Activated CD4-positive, alpha-beta memory T cell treated with anti-CD3 and anti-CD28 coated beads, Interleukin-2, amount 10 ng/mL, durations not matched to agents 7 days and 5 days (primary cell): ENCODE data around the gene PPP2R2B. TPM values are rescaled to one million over a fixed set of nuclear protein-coding genes. Genes with fewer than 3 reads are reported as not detected.

ENCODE experiments used
- CTCF ChIA-PET: fragments of 350-600 bp; sonication (Branson Sonifier 250); formaldehyde crosslinking; loops from one replicate; lab custom pipeline; 2021; ENCODE audit warnings: antibody characterized with exemption, inconsistent platforms; lab: Charles Lee
- POLR2A ChIA-PET: fragments of 350-600 bp; sonication (Branson Sonifier 250); formaldehyde crosslinking; loops from one replicate; lab custom pipeline; 2021; ENCODE audit warnings: antibody characterized with exemption; lab: Charles Lee
- DNase-seq: peaks from one replicate; pipeline ENCODE4 v3.0.0-alpha.2; 2020
- H3K27ac Mint-ChIP-seq: one replicate; pipeline ENCODE4 v1.8.0; 2021; ENCODE audit warnings: mild to moderate bottlenecking, mixed read lengths
- H3K27me3 Mint-ChIP-seq: one replicate; pipeline ENCODE4 v1.8.0; 2021; ENCODE audit warnings: mixed read lengths
- H3K36me3 Mint-ChIP-seq: one replicate; pipeline ENCODE4 v1.8.0; 2021; ENCODE audit warnings: low read depth, mixed read lengths
- H3K4me1 Mint-ChIP-seq: one replicate; pipeline ENCODE4 v1.8.0; 2021; ENCODE audit warnings: mixed read lengths
- H3K4me3 Mint-ChIP-seq: one replicate; pipeline ENCODE4 v1.8.0; 2021; ENCODE audit warnings: mild to moderate bottlenecking, mixed read lengths
- H3K9me3 Mint-ChIP-seq: one replicate; pipeline ENCODE4 v1.8.0; 2021; ENCODE audit warnings: mixed read lengths
- total RNA-seq, 2 experiments: library from RNA; stranded (reverse); gene quantifications; one replicate each; pipeline ENCODE4 v1.2.3, GENCODE V29; 2021

The PPP2R2B gene
- total RNA-seq, 2 experiments from 2014 or later, result 2.7 to 3.1 TPM

DNA sequence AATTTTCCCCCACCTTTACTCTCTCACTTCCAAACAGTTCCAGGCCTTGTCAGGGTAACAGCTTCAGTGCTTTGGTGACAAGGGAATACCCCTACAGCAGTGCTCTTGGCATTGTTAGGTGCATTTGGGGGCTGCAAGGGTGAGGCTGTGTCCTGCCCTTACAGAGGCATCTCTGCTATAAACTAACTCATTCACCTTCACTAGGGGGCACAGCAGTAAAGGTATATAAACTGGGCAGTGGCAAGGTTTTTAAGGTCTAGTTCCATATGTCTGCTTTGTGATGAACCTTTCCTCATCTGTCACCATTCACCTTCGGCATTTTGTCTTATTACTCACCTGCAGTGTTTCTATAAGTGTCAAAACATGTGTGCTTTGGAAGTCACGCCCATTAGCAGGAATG lies 283.5 kb downstream of the PPP2R2B start:
- POLR2A ChIA-PET, result no interaction called here
- CTCF ChIA-PET, result interaction anchor here (0.6 kb wide), 1 partner anchor 574 kb away, joined by 3 read pairs; no protein-coding TSS in a partner anchor

DNA sequence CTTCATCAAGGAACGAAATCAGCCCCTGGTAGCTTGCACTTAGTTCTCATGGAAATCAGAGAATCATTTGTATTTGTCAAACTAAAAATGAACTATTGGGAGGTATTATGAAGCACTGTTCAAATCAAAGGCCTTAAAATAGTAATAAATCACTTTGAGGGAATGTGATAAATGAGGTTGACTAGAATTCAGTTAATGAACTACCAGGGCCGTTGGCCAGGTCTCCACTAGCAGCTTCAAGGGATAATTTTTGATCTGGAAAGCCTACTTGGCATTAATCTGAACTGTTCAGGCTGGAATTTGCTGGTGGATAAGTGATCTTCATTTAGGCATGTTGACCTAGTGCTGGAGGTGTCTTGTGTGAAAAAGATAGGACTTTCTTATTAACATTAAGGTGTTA lies 286.2 kb downstream of the PPP2R2B start:
- ChIA-PET POLR2A (no interaction called here), CTCF (no interaction called here)
- peaks cover 11% of the 10 kb centered on the region for H3K4me1 Mint-ChIP-seq
- H3K36me3 Mint-ChIP-seq, result no peaks in the 10 kb centered on the region
- no peak overlapping the region for H3K4me3 Mint-ChIP-seq
- DNase-seq, result no peak
- H3K9me3 Mint-ChIP-seq, result no peaks in the 10 kb centered on the region
- no peaks in the 10 kb centered on the region for H3K27me3 Mint-ChIP-seq
- no peak overlapping the region for H3K27ac Mint-ChIP-seq

More for the DNA sequence above, 283.5 kb downstream of the PPP2R2B start:
- H3K27ac Mint-ChIP-seq, result no peak overlapping the region
- H3K27me3 Mint-ChIP-seq, result no peaks in the 10 kb centered on the region
- no peaks in the 10 kb centered on the region for H3K9me3 Mint-ChIP-seq
- DNase-seq, result no peak
- H3K4me3 Mint-ChIP-seq, result no peak overlapping the region
- no peaks in the 10 kb centered on the region for H3K36me3 Mint-ChIP-seq
- H3K4me1 Mint-ChIP-seq, result no peaks in the 10 kb centered on the region

DNA sequence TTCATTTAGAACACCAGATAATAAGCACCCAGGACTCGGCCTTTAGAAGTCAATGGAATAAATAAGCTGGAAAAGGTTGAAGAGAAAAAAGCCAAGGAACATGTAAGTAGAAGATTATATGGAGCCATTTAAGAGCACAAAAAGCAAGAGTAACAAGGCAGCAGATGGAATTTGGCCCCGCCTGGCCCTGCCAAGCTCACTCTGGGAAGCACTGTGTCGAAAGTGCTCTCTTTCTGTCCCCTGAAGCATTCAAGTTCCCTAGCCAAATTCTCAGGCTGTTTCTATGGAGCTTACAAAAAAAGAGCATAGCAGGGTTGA lies 289.6 kb downstream of the PPP2R2B start:
- Mint-ChIP-seq H3K9me3 (no peaks in the 10 kb centered on the region), H3K36me3 (no peaks in the 10 kb centered on the region), H3K27me3 (no peaks in the 10 kb centered on the region), H3K4me1 (peaks cover 11% of the 10 kb centered on the region), H3K27ac (no peak overlapping the region), H3K4me3 (no peak overlapping the region)
- CTCF ChIA-PET, result interaction anchor here (1.1 kb wide), 1 partner anchor 73 kb away, joined by 3 read pairs; no protein-coding TSS in a partner anchor
- DNase-seq, result no peak
- POLR2A ChIA-PET, result no interaction called here

DNA sequence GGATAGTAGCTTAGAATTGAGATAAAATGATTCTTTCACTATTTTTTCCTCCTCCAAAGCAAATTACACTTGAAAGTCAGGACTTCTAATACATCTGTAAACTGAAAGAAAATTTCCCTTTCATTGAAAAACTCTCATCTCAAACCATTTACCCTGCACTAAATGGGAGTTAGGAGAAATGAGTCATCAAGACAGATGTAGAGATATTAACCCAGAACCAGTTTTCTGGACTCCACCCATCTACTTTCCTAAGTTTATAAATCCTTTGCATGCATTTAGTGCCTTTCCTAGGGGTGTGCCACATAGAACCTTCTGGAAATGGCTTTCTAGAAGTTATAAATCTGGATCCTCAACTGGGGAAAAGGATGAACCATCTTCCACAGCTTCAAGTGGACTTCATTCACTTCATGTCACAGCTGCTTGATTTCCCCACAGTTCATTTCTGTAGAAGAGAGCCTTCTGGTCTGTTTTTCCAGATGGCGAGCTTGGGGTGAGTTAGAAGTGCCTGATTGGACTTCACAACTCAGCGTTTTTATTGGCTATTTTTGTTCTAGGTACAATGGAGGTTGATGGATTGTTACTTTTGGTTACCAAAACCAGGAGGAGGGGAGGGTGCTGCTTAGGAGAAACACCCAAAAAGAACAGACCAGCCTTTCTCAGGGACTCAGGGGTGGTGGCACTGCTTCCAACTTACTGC lies 290.1 kb downstream of the PPP2R2B start:
- H3K9me3 Mint-ChIP-seq, result no peaks in the 10 kb centered on the region
- POLR2A ChIA-PET, result no interaction called here

DNA sequence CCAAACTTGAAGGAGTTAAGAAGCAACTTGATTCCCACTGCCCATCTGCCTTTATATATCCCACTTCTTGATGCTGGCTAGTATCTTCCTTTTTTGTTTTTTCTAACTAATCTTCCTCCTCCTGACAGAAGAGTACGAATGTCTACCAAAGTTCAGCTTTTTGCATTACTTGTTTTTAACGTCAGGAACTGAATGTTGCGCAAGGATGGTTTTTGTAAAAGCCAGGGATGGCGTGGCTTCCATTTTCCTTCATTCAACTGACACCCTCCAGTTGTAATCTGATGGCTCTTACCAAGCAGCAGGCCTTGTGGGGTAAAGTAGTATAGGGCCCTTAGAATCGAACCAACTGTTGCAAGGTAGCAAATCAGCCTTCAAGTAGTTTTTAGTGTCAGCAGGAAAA lies 291.8 kb downstream of the PPP2R2B start:
- Mint-ChIP-seq H3K9me3 (no peaks in the 10 kb centered on the region), H3K4me1 (peaks cover 11% of the 10 kb centered on the region)
- CTCF ChIA-PET, result no interaction called here

More for the DNA sequence above, 290.1 kb downstream of the PPP2R2B start:
- Mint-ChIP-seq H3K36me3 (no peaks in the 10 kb centered on the region), H3K27ac (no peak overlapping the region), H3K4me1 (peaks cover 11% of the 10 kb centered on the region), H3K4me3 (no peak overlapping the region), H3K27me3 (no peaks in the 10 kb centered on the region)
- DNase-seq, result no peak
- CTCF ChIA-PET, result interaction anchor here (1.1 kb wide), 1 partner anchor 73 kb away, joined by 3 read pairs; no protein-coding TSS in a partner anchor

DNA sequence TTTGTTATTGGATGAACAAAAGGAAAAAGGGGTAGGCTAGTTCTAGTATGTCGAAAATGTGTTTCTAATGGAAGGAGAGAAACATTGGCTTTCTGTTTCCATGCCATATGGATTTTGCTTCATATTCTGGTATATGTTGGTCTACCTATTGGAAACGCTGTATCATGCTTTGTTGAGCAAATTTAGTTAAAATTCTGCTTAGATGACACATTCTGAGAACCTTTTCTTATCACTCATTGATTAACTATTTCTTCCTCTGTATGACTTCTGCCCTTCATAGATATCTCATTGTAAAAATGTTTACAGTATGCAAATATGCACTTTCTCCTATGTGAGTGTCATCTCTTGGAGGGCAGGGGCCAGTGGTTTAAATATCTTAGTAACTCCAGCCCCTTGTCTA lies 293.8 kb downstream of the PPP2R2B start:
- DNase-seq, result no peak
- H3K36me3 Mint-ChIP-seq, result no peaks in the 10 kb centered on the region
- POLR2A ChIA-PET, result no interaction called here
- no peak overlapping the region for H3K4me3 Mint-ChIP-seq
- H3K27me3 Mint-ChIP-seq, result peaks cover 3% of the 10 kb centered on the region
- H3K27ac Mint-ChIP-seq, result no peak overlapping the region
- peaks cover 11% of the 10 kb centered on the region for H3K4me1 Mint-ChIP-seq
- CTCF ChIA-PET, result no interaction called here
- H3K9me3 Mint-ChIP-seq, result no peaks in the 10 kb centered on the region

More for the DNA sequence above, 291.8 kb downstream of the PPP2R2B start:
- H3K4me3 Mint-ChIP-seq, result no peak overlapping the region
- no peak for DNase-seq
- POLR2A ChIA-PET, result no interaction called here
- no peaks in the 10 kb centered on the region for H3K36me3 Mint-ChIP-seq
- no peaks in the 10 kb centered on the region for H3K27me3 Mint-ChIP-seq
- H3K27ac Mint-ChIP-seq, result no peak overlapping the region

DNA sequence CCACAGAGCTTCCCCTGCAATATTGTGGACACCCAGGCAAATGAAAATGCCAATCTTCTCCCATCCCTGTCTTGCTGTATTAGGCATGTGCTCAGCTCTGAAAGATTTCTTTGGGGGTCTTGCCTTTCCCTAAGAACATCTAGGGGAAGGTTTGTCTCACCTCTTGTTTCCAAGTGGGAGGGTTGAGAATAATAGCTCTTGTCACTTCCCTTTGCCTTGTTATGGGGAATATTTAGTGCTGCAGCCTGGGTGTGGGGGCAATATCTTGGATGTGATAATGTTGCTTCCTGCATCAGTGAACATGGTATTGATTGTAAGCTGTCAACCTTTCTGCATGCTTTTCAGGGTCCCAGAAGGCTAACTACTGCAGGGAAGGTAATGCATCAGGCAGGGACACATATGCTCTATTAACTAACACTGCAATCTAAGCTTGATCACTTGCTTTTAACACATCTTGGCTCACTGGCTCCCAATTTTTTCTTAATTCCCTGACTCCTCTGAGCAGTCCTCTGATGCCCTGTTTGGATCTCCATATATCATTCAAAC lies 296.4 kb downstream of the PPP2R2B start:
- ChIA-PET POLR2A (no interaction called here), CTCF (no interaction called here)
- peaks cover 5% of the 10 kb centered on the region for H3K27me3 Mint-ChIP-seq
- no peaks in the 10 kb centered on the region for H3K9me3 Mint-ChIP-seq
- no peak overlapping the region for H3K27ac Mint-ChIP-seq
- DNase-seq, result no peak
- no peak overlapping the region for H3K4me3 Mint-ChIP-seq
- H3K36me3 Mint-ChIP-seq, result no peaks in the 10 kb centered on the region
- no peaks in the 10 kb centered on the region for H3K4me1 Mint-ChIP-seq

DNA sequence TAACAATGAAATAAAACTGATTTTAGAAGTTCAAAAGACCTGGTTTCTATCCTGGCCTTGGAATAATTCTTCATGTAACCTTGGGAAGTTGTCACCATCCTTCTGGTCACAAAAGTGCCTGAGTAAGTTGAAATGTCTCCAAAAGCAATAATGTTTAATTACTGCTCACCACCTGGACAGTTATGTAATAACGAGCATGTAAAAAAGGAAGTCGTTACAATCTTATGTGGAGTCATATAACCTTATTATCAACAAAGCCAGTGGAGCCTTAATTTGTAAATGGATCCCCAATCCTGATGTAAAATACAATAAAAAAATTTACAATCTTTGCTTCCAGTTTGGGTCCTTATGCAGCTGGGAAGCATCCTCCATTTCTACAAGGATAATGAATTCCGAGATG lies 298.3 kb downstream of the PPP2R2B start:
- Mint-ChIP-seq H3K36me3 (no peaks in the 10 kb centered on the region), H3K27ac (no peak overlapping the region), H3K27me3 (peaks cover 5% of the 10 kb centered on the region), H3K4me3 (no peak overlapping the region), H3K4me1 (no peaks in the 10 kb centered on the region), H3K9me3 (no peaks in the 10 kb centered on the region)
- DNase-seq, result no peak
- ChIA-PET CTCF (no interaction called here), POLR2A (no interaction called here)

DNA sequence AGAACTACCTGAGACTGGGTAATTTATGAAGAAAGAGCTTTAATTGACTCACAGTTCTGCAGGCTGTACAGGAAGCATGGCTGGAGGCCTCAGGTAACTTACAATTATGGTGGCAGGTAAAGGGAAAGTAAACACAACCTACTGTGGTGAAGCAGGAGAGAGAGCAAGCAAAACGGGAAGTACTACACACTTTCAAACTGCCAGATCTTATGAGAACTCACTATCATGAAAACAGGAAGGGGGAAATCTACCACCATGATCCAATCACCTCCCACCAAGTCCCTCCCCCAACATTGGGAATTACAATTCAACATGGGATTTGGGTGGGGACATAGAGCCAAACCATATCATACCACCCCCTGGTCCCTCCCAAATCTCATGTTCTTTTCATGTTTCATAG lies 303.8 kb downstream of the PPP2R2B start:
- ChIA-PET CTCF (no interaction called here), POLR2A (no interaction called here)
- H3K4me1 Mint-ChIP-seq, result no peaks in the 10 kb centered on the region
- peaks cover 4% of the 10 kb centered on the region for H3K9me3 Mint-ChIP-seq
- no peak overlapping the region for H3K4me3 Mint-ChIP-seq
- H3K36me3 Mint-ChIP-seq, result no peaks in the 10 kb centered on the region
- peaks cover 6% of the 10 kb centered on the region for H3K27me3 Mint-ChIP-seq
- no peak overlapping the region for H3K27ac Mint-ChIP-seq
- DNase-seq, result no peak

DNA sequence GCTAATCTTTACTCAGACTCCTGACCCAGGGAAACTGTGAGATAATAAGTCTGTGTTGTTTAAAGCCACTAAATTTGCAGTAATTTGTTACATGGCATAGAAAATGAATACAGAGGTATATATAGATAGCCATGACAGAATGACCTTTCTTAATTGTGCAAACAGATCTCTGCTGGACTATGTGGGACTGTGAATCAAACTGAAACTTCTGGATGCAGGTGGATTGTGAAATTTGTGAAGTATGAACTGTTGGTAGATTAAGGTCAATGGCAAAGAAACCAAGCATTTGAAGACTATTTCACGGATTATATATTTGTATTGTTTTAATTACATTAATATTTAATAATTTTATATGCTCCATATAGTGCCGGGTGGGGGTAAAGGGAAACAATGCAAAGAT lies 310.4 kb downstream of the PPP2R2B start:
- no peaks in the 10 kb centered on the region for H3K9me3 Mint-ChIP-seq
- ChIA-PET CTCF (interaction anchor here (3.0 kb wide), 1 partner anchor 26 kb away, joined by 7 read pairs; no protein-coding TSS in a partner anchor), POLR2A (no interaction called here)
- H3K27me3 Mint-ChIP-seq, result peaks cover 4% of the 10 kb centered on the region
- DNase-seq, result no peak
- no peaks in the 10 kb centered on the region for H3K36me3 Mint-ChIP-seq
- H3K4me1 Mint-ChIP-seq, result peaks cover 3% of the 10 kb centered on the region
- H3K4me3 Mint-ChIP-seq, result no peak overlapping the region
- H3K27ac Mint-ChIP-seq, result no peak overlapping the region

DNA sequence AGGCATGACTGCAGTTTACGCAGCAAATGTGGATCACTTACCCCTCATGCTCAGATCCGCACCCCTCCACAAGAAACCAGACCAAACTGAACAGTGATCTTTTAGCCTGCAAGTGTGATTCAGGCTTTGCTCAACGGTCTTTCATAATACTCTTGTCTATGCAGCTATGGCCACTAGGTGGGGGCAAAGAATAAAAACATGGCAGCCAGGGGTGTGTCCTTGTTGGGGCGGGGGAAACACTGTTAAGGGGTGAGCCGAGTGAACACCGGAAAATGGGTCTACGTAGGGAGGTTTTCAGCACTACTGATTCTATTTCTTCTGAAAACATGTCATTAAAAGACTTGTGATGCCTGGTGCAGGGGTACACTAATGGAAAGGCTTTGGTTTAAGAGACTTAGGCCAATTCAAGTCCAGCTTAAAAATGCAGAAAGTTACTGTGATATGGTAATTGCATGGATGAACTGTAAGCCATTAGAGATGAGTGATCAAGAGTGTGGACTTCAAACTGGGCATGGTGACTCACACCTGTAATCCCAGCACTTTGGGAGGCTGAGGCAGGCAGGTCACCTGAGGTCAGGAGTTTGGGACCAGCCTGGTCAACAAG lies 312.7 kb downstream of the PPP2R2B start:
- ChIA-PET POLR2A (no interaction called here), CTCF (interaction anchor here (1.2 to 3.0 kb wide), 8 partner anchors 12 to 623 kb away, joined by 3 to 28 read pairs (median 4); no protein-coding TSS in a partner anchor)
- Mint-ChIP-seq H3K9me3 (no peaks in the 10 kb centered on the region), H3K36me3 (no peaks in the 10 kb centered on the region), H3K27me3 (no peaks in the 10 kb centered on the region), H3K27ac (no peak overlapping the region), H3K4me1 (peaks cover 3% of the 10 kb centered on the region), H3K4me3 (no peak overlapping the region)
- peak; percentile 50 for DNase-seq

DNA sequence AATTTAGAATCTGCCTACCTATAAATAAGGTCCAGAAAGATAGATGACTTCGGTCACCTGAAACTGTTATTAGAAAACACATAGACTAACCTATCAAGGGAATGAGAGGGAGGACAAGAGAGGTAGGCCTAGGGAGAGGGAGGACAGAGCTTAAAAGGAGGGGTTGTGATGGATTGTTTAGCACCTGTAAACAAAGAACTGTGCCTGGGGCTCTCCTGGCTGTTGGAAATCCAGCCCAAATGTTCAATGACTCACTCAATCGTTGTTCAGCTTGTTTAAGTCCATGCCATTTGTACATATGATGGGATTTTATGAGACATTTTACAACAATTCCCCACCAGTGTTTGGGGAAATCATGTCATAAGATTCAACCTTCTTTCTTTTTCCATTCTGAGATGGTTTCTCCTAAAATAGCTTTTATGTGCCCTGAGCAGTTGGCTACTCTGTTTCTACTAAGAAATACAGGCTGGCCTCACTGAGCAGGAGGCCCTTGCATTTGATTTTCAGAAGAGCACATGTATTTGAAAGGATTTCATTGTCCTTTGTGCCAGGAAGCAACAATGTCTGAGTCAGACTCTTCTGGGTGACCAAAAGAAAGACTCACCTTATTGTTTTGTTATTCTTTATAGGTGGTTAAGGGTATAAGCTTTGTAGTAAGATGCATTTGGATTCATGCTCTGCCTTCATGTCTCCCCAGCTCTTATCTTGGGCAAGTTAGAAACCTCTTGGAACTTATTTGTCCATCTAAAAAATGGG lies 314.4 kb downstream of the PPP2R2B start:
- no peak for DNase-seq
- H3K4me3 Mint-ChIP-seq, result no peak overlapping the region
- H3K4me1 Mint-ChIP-seq, result peaks cover 3% of the 10 kb centered on the region
- ChIA-PET CTCF (interaction anchor here (0.7 to 1.0 kb wide), 2 partner anchors 31 to 402 kb away, joined by 3 to 4 read pairs; no protein-coding TSS in a partner anchor), POLR2A (no interaction called here)
- no peak overlapping the region for H3K27ac Mint-ChIP-seq
- no peaks in the 10 kb centered on the region for H3K36me3 Mint-ChIP-seq
- no peaks in the 10 kb centered on the region for H3K27me3 Mint-ChIP-seq
- H3K9me3 Mint-ChIP-seq, result no peaks in the 10 kb centered on the region

DNA sequence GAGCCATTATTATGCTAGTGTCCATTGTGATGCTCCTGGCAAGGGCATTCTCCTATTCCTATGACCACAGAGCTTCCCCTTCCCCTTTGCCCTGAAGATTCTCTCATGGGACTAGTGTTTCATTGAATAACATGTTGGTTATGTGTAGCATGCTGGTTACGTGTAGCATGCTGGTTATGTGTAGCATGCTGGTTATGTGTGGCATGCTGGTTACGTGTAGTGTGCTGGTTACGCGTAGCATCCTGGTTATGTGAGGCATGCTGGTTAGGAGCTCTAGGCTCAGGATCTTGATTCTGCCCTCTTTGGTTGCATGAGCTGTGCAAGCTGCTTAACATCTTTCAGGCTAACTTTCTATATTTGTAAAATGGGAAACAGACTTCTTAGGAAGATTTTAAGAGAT lies 316.1 kb downstream of the PPP2R2B start:
- DNase-seq, result no peak
- CTCF ChIA-PET, result interaction anchor here (1.0 to 1.9 kb wide), 3 partner anchors 20 to 626 kb away, joined by 3 to 10 read pairs (median 3); no protein-coding TSS in a partner anchor
- peaks cover 2% of the 10 kb centered on the region for H3K27me3 Mint-ChIP-seq
- peaks cover 3% of the 10 kb centered on the region for H3K4me1 Mint-ChIP-seq
- no peak overlapping the region for H3K4me3 Mint-ChIP-seq
- H3K27ac Mint-ChIP-seq, result no peak overlapping the region
- POLR2A ChIA-PET, result no interaction called here
- H3K36me3 Mint-ChIP-seq, result no peaks in the 10 kb centered on the region
- no peaks in the 10 kb centered on the region for H3K9me3 Mint-ChIP-seq
